ENCODE measurements around the gene SLC12A7. TPM values are rescaled to one million over a fixed set of nuclear protein-coding genes. Genes with fewer than 3 reads are reported as not detected.

SLC12A7 gene
- polyA plus RNA-seq, 3 donors from 2014 or later: 9.5 to 18.2 (median 9.7) TPM

DNA sequence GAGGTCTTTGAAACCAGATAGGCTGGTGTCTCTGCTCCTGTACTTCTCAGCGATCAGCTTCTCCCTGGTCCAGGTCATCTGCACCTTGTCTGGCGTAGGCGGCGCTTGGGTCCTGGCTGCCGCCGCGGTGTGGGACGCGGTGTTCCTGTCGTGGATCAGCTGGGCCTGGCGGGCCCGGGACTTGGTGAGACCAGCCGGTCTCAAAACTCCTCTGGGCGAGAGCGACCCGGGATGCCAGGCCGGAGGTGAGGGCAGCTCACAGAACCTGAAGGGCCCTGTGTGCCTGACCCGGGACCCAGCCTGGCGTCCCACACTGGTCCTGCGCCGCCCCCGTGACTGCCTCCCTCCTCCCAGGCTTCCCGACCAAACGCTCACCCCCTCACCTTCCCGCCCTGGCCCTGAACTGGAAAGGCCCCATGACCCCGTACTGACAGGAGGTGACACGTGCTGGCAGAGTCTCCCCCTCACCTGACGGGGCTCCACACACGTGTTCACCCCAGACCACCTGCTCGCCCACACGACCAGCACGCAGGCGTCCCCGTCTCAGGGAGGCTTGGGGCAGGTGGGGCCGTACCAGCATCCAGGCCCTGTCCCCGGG lies 54.3 kb downstream of the SLC12A7 start:
- peaks cover 0 to 5% (median 0%) of the 10 kb centered on the region in 3 donors for H3K36me3 Mint-ChIP-seq
- peaks cover 0 to 2% (median 0%) of the 10 kb centered on the region in 3 donors for H3K27me3 Mint-ChIP-seq (ENCODE audit: low read depth in 3 of 3)

DNA sequence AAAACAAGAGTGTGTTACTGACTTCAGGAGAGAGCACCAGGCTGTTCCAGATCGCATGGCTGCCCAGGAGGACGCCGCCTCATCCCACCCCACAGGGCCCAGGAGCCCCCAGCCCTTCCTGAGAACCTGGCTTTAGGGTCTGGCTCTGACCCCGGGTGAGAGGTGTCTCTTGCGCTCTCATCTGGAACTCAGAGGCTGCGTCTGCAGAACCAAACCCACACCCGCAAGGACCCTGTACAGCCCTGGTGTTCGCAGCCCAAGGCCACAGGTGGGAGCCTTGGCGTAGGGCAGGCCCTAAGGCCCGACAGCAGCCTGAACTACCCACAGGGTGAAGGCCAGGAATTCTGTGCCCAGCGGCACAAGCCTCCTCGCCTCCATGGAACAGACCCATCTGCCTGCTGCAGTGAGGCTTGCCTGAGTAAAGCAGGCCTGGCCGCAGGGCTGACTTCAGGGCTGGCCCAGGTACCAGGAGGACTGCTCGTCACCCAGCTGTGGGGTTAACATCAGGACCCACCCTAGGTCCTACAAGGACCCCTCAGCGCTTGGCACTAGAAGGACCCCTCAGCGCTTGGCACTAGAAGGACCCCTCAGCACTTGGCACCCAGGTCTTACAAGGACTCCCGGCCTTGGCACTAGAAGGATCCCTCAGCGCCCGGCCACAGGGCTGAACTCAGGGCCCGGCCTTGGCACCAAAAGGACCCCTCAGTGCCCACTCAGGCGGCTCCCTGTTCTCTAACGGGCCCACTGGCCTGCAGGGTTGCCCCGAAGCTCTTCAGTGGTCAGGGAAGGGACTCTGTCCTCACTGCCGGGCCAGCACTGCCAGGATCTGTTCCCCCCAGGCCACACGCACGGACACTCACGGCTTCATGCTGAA lies 55.0 kb downstream of the SLC12A7 start:
- H3K9me3 Mint-ChIP-seq: no peaks in the 10 kb centered on the region
- H3K27me3 Mint-ChIP-seq (ENCODE audit: low read depth in 3 of 3): peaks cover 0 to 2% (median 0%) of the 10 kb centered on the region in 3 donors
- DNase-seq: no peak
- H3K27ac Mint-ChIP-seq: no peak overlapping the region
- H3K4me1 Mint-ChIP-seq: no peaks in the 10 kb centered on the region
- H3K36me3 Mint-ChIP-seq: peaks cover 0 to 5% (median 0%) of the 10 kb centered on the region in 3 donors
- no peak overlapping the region for H3K4me3 Mint-ChIP-seq

More for the DNA sequence above, 54.3 kb downstream of the SLC12A7 start:
- no peaks in the 10 kb centered on the region for H3K9me3 Mint-ChIP-seq
- H3K4me3 Mint-ChIP-seq: no peak overlapping the region
- no peaks in the 10 kb centered on the region for H3K4me1 Mint-ChIP-seq
- no peak for DNase-seq
- no peak overlapping the region for H3K27ac Mint-ChIP-seq

DNA sequence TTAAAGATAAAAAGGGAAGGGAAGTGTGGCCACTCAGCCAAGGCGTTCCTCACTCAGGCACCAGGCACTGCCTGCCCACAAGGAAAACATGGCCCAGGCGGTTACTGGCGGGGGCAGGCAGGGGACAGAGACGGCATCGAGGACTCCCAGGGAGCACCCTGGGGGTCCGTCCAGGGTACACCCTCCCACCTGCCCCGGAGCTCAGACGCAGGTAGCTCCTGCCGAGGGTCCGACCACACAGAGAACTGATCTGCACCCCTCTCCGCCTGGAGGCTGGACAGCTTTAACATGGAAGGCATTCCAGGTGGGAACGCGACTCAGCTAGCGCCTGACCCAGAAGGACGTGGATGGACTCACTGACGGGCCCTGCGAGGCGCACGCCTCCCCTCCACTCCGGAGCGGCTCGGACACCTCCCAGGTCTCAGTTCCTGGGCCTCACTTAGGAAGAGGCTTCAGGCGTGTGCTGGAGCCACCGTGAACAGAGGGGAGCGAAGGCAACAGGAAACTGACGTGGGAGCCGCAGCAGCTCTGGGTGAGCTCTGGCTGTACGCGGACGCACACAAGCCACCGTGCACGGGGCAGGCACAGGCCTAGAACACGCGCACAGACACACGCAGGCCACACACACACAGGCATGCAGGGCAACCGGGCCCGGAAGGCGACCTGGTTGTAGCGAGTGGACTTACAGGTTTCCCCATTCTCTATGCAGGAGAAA lies 55.8 kb downstream of the SLC12A7 start:
- no peak for DNase-seq
- Mint-ChIP-seq H3K4me3 (no peak overlapping the region), H3K9me3 (no peaks in the 10 kb centered on the region), H3K36me3 (peaks cover 0 to 5% (median 0%) of the 10 kb centered on the region in 3 donors), H3K4me1 (no peaks in the 10 kb centered on the region), H3K27ac (no peak overlapping the region), H3K27me3 (ENCODE audit: low read depth in 3 of 3) (peaks cover 0 to 2% (median 0%) of the 10 kb centered on the region in 3 donors)

DNA sequence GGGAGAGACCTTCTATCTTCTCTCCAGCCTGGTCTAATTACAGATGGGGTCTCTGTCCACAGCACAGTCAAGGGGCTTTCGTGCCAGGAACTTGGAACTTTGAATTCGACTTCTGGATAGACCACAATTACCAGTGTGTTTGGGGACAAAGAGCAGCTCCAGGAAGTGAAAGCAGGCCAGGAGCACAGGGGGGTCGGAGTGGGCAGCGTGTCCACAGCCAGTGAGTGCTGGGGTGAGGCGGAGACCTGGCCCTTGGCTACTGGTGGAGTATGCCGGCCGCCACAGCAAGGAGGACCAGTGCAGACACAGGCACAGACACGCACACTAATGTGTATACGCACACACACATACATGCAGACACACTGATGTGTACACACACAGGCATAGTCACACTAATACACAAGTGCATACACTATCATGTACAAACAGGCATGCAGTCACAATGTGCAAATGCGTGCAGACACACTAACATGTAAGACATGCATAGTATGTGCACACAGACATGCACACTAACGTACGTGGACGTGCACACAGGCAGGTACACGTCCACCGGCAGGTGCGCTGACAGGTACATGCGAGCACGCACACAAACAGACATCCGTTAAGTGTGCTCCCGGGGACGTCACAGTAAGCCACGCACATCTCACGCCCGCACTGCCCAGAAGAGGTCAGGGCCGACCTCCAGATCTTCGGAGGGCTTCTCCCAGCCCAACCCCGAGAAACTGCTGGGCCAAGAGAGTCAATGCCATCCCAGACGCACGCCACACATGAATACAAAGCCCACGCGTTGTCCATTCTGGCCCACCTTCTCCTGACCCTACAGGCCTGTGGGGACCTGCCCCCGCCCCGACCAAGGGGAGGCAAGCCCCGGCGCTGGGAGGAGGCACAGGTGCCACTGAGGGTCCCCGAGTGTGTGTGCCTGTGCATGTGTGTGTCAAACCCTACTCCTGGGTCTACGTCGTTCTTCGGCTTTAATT lies 56.8 kb downstream of the SLC12A7 start:
- no peak for DNase-seq
- no peak overlapping the region for H3K4me3 Mint-ChIP-seq
- H3K4me1 Mint-ChIP-seq: no peaks in the 10 kb centered on the region
- peaks cover 0 to 5% (median 0%) of the 10 kb centered on the region in 3 donors for H3K36me3 Mint-ChIP-seq
- H3K27ac Mint-ChIP-seq: no peak overlapping the region
- peaks cover 0 to 2% (median 0%) of the 10 kb centered on the region in 3 donors for H3K27me3 Mint-ChIP-seq (ENCODE audit: low read depth in 3 of 3)
- no peaks in the 10 kb centered on the region for H3K9me3 Mint-ChIP-seq

DNA sequence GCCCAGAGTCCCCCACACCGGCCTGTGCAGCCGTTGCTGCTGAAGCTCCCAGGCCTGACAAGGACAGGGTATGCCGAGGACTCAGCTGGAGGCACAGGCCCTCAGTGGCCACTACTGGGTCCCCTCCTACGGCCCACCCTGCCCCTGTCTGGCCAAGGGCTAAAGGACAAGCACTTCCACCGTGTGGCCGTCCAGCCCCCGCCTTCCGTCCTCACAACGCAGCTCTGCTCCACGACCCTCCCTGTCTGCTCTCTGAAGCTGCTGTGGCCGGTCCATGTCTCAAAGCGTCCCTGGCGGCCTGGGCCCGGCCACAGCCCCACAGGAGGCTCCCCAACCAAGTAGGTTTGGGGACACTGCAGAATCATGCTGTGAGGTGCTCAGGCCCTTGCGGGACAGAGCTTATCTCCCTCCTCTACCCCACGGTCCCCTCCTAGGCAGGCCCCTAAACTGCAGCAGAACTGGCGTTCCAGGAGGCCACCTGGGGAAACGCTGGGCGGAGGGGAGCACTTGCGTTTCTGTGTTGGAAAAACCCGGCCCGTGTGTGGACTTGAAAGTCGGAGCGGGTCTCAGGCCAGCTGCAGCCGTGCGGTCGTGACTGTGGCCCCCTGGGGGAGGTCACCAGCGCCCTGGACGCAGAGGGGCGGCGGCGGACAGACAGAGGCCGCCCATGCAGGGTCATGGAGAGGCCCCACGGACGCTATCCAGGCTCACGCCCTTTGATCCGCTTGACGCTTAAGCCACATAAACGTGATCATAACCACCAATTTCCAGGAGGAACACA lies 57.7 kb downstream of the SLC12A7 start:
- Mint-ChIP-seq H3K4me3 (no peak overlapping the region), H3K27me3 (ENCODE audit: low read depth in 3 of 3) (peaks cover 0 to 2% (median 0%) of the 10 kb centered on the region in 3 donors), H3K36me3 (peaks cover 0 to 5% (median 0%) of the 10 kb centered on the region in 3 donors), H3K9me3 (no peaks in the 10 kb centered on the region), H3K27ac (no peak overlapping the region), H3K4me1 (no peaks in the 10 kb centered on the region)
- DNase-seq: no peak

DNA sequence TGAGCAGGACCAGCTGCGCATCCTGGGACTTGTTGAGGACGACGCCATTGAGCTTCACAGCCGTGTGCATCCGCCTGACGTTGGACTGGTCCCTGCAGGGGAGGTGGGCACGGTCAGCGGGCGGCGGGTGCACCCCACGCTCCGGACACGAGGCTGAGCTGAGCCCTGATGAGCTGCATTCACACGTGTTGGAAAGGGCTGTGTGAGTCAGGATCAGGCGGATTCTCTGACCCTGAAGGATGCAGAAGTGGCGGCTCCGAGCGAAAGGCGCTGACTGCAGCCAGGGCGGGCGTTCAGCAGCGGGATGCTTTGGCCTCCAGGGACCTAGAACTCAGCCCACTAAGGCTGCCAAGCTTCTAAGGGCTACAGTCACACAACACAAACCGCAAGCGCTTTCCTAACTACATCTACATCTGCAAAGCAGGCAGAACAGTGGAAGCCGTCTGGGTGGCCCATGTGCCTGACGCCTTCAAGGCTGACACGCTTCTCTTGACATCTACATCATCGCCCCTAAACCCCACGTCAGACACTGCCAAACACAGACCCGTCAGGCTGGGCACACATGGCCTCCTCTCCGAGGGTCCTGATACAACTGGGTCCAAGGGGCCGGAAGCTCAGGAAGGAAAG lies 58.4 kb downstream of the SLC12A7 start:
- H3K4me3 Mint-ChIP-seq: no peak overlapping the region
- no peak for DNase-seq
- H3K4me1 Mint-ChIP-seq: no peaks in the 10 kb centered on the region
- no peaks in the 10 kb centered on the region for H3K9me3 Mint-ChIP-seq
- peaks cover 0 to 2% (median 0%) of the 10 kb centered on the region in 3 donors for H3K27me3 Mint-ChIP-seq (ENCODE audit: low read depth in 3 of 3)
- peaks cover 0 to 5% (median under 1%) of the 10 kb centered on the region in 3 donors for H3K36me3 Mint-ChIP-seq
- H3K27ac Mint-ChIP-seq: no peak overlapping the region

DNA sequence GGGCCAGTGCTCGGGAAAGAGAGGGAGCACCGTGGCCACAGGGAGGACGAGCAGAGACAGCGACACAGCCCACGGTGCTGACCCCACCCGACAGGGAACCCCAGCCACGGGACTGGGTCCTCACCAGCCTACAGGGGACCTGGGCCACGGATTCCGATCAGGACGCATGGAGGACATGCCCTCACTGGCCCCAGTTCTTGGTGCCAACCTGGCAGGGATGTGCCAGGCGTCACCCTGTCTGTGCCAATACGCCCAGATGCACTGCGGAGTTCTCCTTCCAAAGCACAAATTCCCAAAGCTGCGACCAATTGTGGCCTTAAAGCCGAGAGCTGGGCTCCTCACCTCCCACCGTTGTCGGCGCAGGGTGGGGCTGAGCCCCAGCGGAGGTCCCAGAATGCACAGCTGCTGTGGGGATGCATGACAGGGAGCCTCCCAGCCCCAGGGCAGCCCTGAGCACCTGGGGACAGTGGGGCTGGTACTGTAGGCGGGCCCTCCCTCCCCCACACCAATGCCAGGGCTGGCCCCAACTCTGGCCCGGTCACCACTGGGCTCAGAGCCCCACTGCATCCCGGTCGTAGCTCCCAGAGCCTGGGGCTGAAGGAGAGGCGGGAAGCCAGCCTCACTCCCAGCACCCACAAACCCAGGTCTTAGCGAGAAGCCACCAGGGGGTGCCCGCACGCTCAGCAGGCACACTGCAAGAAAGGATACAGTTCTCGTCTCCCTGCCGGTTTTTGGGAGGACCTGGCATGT lies 59.0 kb downstream of the SLC12A7 start:
- Mint-ChIP-seq H3K27me3 (ENCODE audit: low read depth in 3 of 3) (peaks cover 0 to 2% (median 0%) of the 10 kb centered on the region in 3 donors), H3K9me3 (peaks cover 0 to 2% (median 0%) of the 10 kb centered on the region in 6 donors), H3K4me3 (no peak overlapping the region), H3K4me1 (no peaks in the 10 kb centered on the region), H3K36me3 (peaks cover 0 to 6% (median 5%) of the 10 kb centered on the region in 3 donors), H3K27ac (no peak overlapping the region)
- no peak for DNase-seq

DNA sequence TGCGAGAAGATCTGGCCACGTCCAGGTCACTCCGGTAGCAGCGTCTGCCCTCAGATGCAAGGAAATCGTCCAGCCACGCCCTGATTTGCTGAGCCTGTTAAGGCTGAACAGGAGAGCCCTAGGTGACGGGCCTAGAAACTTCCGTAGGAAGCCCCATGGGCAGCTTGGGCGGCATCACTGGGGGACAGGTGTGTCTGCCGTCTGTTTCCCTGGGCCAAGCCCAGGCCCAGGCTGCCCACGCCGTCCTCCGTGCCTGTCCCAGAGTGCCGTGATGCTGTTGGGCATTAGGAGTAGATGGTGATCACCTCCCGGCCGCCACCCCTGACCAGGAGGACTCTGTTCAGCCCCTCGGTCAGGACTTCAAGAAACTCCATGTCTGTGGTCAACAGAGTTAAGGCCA lies 59.8 kb downstream of the SLC12A7 start:
- Mint-ChIP-seq H3K36me3 (peaks cover 0 to 6% (median 6%) of the 10 kb centered on the region in 3 donors), H3K4me1 (peaks cover 0 to 7% of the 10 kb centered on the region in 2 donors), H3K4me3 (no peak overlapping the region), H3K9me3 (peaks cover 0 to 2% (median 0%) of the 10 kb centered on the region in 6 donors), H3K27me3 (ENCODE audit: low read depth in 3 of 3) (peaks cover 0 to 2% (median 2%) of the 10 kb centered on the region in 3 donors), H3K27ac (peak overlapping the region in 1 of 6 donors; percentile 18)
- no peak for DNase-seq

DNA sequence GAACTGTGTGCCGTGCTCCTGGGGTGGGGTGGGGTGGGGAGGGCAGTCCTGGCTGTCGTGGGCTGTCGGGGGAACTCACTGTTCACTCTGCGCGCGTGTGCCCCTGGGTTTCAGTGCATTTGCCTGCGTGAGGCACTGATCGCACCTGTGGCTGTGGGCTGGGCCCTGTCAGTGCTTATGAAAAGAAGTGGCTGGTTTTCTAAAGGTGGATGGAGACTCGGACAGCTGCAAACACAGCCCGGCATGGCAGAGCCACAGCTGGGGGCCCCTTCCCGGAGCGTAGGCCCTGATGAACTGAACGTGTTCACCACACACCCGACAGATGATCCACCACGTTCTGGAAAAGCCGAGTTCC lies 60.5 kb downstream of the SLC12A7 start:
- Mint-ChIP-seq H3K4me3 (no peak overlapping the region), H3K27me3 (ENCODE audit: low read depth in 3 of 3) (peaks cover 2 to 3% (median 2%) of the 10 kb centered on the region in 3 donors), H3K27ac (no peak overlapping the region), H3K36me3 (peaks cover 0 to 8% (median 6%) of the 10 kb centered on the region in 3 donors), H3K4me1 (peaks cover 0 to 15% of the 10 kb centered on the region in 2 donors), H3K9me3 (peaks cover 0 to 2% (median 0%) of the 10 kb centered on the region in 6 donors)
- DNase-seq: no peak

DNA sequence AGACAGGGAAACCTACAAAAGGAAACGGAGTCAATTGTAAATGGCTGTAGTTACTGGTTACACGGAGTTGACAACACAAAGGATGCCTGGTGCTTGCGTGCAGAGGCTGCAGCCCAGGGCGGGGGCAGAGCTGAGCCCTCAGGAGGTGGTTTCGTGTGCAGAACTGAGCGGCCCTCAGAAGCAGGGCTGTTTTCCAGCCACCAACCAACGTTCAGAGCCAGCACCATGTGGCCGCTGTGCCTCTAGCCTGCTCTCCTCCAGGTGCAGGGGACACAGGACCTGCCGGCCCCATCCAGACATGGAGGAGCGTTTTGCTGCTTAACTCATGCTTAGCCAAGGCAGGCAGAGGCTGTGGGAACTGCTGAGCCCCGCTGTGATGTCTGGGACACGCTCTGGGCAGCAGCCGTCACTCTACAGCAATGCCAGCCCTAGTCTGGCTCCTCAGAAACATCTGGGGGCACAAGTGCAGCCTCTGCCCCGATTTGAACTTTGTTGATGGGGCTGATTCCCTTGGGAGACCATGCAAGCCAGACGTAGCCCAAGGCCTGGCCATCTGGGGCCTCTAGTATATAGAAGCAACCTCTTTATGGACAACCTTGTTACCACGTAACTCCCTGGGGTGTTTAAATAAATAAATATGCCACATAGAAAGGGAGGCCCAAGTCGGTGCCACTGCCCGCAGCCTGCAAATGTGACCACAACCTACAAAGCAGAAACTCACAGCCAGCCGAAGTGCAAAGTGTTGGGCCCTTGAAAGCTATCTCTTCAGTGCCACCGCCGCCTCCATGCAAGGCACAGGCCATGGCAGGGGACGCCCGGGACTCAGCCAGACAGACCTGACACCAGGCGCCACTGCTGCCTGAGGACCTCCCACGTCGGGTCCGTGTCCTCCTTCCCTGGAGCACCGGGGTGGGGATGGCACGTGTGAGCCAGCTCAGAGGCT lies 61.2 kb downstream of the SLC12A7 start:
- Mint-ChIP-seq H3K27ac (peak overlapping the region in 1 of 6 donors; percentile 10), H3K27me3 (ENCODE audit: low read depth in 3 of 3) (peaks cover 2 to 3% (median 2%) of the 10 kb centered on the region in 3 donors), H3K4me1 (peaks cover 0 to 20% of the 10 kb centered on the region in 2 donors), H3K36me3 (peaks cover 0 to 8% (median 6%) of the 10 kb centered on the region in 3 donors), H3K4me3 (no peak overlapping the region), H3K9me3 (peaks cover 0 to 2% (median 0%) of the 10 kb centered on the region in 6 donors)
- DNase-seq: no peak

Data from immature natural killer cell (primary cell).